HepG2 (cell line): ENCODE data around the gene IRS1. TPM values are rescaled to one million over a fixed set of nuclear protein-coding genes. Genes with fewer than 3 reads are reported as not detected.

Experiments used
- MED1 ChIP-seq: sonication (generic); formaldehyde crosslinking; IDR thresholded peaks from 2 replicates; pipeline ENCODE4 v1.4.0; 2020; ENCODE audit warnings: missing genetic modification reagents
- NONO ChIP-seq, 2 experiments: fragments of 450-650 bp in 1 of 2; sonication (generic) in 1 of 2; formaldehyde crosslinking in 1 of 2; IDR thresholded peaks in 1 of 2; conservative IDR thresholded peaks in 1 of 2; 2 replicates each; pipeline versions ENCODE4 v1.6.1 to v1.8.0; 2017 to 2022; ENCODE audit warnings: mild to moderate bottlenecking in 1 of 2, missing genetic modification reagents in 1 of 2, moderate library complexity in 1 of 2
- SALL1 ChIP-seq: sonication (generic); formaldehyde crosslinking; IDR thresholded peaks from 2 replicates; pipeline ENCODE4 v1.8.0; 2022; ENCODE audit warnings: mild to moderate bottlenecking, missing genetic modification reagents
- ZNF274 ChIP-seq: sonication (generic); formaldehyde crosslinking; IDR thresholded peaks from 2 replicates; pipeline ENCODE4 v1.5.1; 2020; ENCODE audit warnings: mild to moderate bottlenecking, missing genetic modification reagents
- polyA plus RNA-seq, 8 experiments: library from polyadenylated mRNA; depleted of rRNA in 3 of 8; stranded (reverse) in 7 of 8; unstranded in 1 of 8; fragments of >200 nt; fragmentation: Illumina TruSeq in 4 of 8; extraction: Trizol in 4 of 8; gene quantifications; 2 replicates each; pipeline versions ENCODE4 v1.2.1 to v1.2.3, GENCODE V29; 2011 to 2016; ENCODE audit warnings: low read depth in 4 of 8, missing spikeins in 1 of 8, mixed read lengths in 1 of 8; ENCODE audit not compliant: insufficient read depth in 1 of 8
- total RNA-seq, 5 experiments: library from RNA; depleted of rRNA; stranded (reverse); fragments of >200 nt; fragmentation: Illumina TruSeq; extraction: Trizol; gene quantifications; 2 replicates each; pipeline ENCODE4 v1.2.3, GENCODE V29; 2016; ENCODE audit warnings: low read depth in 1 of 5
- TF ChIP-seq, protein P1 (sequence below): IDR thresholded peaks from 2 replicates; pipeline ENCODE4 v1.6.1; 2016; ENCODE audit warnings: low read depth, missing genetic modification reagents, missing compliant biosample characterization
- TF ChIP-seq, protein P2 (sequence below): sonication (generic); formaldehyde crosslinking; IDR thresholded peaks from 2 replicates; pipeline ENCODE4 v1.9.0; 2021; ENCODE audit warnings: mild to moderate bottlenecking, missing genetic modification reagents
- TF ChIP-seq, protein P3 (sequence below): sonication (generic); formaldehyde crosslinking; IDR thresholded peaks from 2 replicates; pipeline ENCODE4 v1.5.1; 2020; ENCODE audit warnings: mild to moderate bottlenecking, missing genetic modification reagents, moderate library complexity
- TF ChIP-seq, protein P4 (sequence below): IDR thresholded peaks from 2 replicates; pipeline ENCODE4 v1.6.1; 2012; ENCODE audit warnings: inconsistent platforms

IRS1 gene
- total and polyA plus RNA-seq, 2 of the 13 experiments (the other 11 are each of a cell fraction or from before 2014, with no cell fraction given) = 8.7 to 9.0 TPM

DNA sequence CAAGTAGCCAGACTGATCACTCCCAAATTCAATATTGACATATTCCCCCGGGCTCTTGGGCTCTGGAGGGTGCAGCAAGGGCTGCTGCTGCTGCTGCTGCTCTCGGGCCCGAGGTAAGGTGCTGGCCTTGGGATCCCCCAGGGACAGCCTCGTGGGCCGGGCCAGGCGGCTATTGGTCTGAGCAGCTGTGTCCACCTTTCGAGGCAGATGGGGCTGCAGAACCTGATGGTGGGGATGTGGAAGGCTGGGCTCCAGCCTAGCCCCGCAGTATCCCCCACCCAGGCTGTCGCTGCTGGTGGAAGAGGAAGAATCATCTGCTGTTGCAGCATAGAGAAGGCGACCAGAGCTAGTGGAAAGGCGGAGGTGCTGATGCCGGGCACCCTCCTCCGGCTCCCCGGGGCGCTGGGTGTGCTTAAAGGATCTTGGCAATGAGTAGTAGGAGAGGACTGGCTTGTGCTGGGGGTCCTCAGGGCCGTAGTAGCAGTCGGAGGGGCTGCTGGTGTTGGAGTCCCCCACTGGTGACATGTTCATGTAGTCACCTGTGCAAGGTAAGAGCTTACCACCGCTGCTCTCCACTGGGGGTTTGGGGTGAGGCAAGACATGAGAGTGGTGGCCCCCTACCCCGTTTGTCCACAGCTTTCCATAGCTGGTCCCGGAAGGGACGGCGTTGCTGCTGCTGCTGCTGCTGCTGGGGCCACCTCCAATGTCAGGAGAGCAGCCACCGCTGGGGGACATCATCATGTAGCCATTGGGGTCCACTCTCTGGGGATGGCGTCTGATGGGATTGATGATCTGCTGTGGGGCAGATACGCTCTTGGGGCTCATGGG is 3.4 kb downstream of the IRS1 start (continued):
- TF ChIP-seq, protein P1, sequence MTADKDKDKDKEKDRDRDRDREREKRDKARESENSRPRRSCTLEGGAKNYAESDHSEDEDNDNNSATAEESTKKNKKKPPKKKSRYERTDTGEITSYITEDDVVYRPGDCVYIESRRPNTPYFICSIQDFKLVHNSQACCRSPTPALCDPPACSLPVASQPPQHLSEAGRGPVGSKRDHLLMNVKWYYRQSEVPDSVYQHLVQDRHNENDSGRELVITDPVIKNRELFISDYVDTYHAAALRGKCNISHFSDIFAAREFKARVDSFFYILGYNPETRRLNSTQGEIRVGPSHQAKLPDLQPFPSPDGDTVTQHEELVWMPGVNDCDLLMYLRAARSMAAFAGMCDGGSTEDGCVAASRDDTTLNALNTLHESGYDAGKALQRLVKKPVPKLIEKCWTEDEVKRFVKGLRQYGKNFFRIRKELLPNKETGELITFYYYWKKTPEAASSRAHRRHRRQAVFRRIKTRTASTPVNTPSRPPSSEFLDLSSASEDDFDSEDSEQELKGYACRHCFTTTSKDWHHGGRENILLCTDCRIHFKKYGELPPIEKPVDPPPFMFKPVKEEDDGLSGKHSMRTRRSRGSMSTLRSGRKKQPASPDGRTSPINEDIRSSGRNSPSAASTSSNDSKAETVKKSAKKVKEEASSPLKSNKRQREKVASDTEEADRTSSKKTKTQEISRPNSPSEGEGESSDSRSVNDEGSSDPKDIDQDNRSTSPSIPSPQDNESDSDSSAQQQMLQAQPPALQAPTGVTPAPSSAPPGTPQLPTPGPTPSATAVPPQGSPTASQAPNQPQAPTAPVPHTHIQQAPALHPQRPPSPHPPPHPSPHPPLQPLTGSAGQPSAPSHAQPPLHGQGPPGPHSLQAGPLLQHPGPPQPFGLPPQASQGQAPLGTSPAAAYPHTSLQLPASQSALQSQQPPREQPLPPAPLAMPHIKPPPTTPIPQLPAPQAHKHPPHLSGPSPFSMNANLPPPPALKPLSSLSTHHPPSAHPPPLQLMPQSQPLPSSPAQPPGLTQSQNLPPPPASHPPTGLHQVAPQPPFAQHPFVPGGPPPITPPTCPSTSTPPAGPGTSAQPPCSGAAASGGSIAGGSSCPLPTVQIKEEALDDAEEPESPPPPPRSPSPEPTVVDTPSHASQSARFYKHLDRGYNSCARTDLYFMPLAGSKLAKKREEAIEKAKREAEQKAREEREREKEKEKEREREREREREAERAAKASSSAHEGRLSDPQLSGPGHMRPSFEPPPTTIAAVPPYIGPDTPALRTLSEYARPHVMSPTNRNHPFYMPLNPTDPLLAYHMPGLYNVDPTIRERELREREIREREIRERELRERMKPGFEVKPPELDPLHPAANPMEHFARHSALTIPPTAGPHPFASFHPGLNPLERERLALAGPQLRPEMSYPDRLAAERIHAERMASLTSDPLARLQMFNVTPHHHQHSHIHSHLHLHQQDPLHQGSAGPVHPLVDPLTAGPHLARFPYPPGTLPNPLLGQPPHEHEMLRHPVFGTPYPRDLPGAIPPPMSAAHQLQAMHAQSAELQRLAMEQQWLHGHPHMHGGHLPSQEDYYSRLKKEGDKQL (CRISPR knock-in tag) = no peak
- TF ChIP-seq, protein P2, sequence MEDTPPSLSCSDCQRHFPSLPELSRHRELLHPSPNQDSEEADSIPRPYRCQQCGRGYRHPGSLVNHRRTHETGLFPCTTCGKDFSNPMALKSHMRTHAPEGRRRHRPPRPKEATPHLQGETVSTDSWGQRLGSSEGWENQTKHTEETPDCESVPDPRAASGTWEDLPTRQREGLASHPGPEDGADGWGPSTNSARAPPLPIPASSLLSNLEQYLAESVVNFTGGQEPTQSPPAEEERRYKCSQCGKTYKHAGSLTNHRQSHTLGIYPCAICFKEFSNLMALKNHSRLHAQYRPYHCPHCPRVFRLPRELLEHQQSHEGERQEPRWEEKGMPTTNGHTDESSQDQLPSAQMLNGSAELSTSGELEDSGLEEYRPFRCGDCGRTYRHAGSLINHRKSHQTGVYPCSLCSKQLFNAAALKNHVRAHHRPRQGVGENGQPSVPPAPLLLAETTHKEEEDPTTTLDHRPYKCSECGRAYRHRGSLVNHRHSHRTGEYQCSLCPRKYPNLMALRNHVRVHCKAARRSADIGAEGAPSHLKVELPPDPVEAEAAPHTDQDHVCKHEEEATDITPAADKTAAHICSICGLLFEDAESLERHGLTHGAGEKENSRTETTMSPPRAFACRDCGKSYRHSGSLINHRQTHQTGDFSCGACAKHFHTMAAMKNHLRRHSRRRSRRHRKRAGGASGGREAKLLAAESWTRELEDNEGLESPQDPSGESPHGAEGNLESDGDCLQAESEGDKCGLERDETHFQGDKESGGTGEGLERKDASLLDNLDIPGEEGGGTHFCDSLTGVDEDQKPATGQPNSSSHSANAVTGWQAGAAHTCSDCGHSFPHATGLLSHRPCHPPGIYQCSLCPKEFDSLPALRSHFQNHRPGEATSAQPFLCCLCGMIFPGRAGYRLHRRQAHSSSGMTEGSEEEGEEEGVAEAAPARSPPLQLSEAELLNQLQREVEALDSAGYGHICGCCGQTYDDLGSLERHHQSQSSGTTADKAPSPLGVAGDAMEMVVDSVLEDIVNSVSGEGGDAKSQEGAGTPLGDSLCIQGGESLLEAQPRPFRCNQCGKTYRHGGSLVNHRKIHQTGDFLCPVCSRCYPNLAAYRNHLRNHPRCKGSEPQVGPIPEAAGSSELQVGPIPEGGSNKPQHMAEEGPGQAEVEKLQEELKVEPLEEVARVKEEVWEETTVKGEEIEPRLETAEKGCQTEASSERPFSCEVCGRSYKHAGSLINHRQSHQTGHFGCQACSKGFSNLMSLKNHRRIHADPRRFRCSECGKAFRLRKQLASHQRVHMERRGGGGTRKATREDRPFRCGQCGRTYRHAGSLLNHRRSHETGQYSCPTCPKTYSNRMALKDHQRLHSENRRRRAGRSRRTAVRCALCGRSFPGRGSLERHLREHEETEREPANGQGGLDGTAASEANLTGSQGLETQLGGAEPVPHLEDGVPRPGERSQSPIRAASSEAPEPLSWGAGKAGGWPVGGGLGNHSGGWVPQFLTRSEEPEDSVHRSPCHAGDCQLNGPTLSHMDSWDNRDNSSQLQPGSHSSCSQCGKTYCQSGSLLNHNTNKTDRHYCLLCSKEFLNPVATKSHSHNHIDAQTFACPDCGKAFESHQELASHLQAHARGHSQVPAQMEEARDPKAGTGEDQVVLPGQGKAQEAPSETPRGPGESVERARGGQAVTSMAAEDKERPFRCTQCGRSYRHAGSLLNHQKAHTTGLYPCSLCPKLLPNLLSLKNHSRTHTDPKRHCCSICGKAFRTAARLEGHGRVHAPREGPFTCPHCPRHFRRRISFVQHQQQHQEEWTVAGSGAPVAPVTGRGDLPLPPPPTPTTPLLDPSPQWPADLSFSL = no peak
- TF ChIP-seq, protein P3, sequence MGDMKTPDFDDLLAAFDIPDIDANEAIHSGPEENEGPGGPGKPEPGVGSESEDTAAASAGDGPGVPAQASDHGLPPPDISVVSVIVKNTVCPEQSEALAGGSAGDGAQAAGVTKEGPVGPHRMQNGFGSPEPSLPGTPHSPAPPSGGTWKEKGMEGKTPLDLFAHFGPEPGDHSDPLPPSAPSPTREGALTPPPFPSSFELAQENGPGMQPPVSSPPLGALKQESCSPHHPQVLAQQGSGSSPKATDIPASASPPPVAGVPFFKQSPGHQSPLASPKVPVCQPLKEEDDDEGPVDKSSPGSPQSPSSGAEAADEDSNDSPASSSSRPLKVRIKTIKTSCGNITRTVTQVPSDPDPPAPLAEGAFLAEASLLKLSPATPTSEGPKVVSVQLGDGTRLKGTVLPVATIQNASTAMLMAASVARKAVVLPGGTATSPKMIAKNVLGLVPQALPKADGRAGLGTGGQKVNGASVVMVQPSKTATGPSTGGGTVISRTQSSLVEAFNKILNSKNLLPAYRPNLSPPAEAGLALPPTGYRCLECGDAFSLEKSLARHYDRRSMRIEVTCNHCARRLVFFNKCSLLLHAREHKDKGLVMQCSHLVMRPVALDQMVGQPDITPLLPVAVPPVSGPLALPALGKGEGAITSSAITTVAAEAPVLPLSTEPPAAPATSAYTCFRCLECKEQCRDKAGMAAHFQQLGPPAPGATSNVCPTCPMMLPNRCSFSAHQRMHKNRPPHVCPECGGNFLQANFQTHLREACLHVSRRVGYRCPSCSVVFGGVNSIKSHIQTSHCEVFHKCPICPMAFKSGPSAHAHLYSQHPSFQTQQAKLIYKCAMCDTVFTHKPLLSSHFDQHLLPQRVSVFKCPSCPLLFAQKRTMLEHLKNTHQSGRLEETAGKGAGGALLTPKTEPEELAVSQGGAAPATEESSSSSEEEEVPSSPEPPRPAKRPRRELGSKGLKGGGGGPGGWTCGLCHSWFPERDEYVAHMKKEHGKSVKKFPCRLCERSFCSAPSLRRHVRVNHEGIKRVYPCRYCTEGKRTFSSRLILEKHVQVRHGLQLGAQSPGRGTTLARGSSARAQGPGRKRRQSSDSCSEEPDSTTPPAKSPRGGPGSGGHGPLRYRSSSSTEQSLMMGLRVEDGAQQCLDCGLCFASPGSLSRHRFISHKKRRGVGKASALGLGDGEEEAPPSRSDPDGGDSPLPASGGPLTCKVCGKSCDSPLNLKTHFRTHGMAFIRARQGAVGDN (CRISPR knock-in tag) = peak; percentile 79
- TF ChIP-seq ZNF274 (CRISPR knock-in tag) (0 out of 2 replicates have a peak, but pooled peaks have one; percentile 48), NONO (IDR thresholded peaks at IDR 0.05) (no peak), NONO (CRISPR knock-in tag; conservative IDR thresholded peaks at IDR 0.05) (no peak), MED1 (CRISPR knock-in tag) (peak; percentile 37), SALL1 (0 out of 2 replicates have a peak, but pooled peaks have one; percentile 12)
- TF ChIP-seq, protein P4, sequence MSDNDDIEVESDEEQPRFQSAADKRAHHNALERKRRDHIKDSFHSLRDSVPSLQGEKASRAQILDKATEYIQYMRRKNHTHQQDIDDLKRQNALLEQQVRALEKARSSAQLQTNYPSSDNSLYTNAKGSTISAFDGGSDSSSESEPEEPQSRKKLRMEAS = peak; percentile 35; the same call in 1 of the 2 replicates
